HFFc6 (cell line): Measurements from ENCODE around the gene PIR. TPM values are rescaled to one million over a fixed set of nuclear protein-coding genes. Genes with fewer than 3 reads are reported as not detected.

Experiments used
- DNase-seq: peaks from one replicate; pipeline ENCODE4 v3.0.0-alpha.2; 2018
- H3K27ac Mint-ChIP-seq: 2 replicates; pipeline ENCODE4 v1.8.0; 2020; ENCODE audit warnings: mild to moderate bottlenecking, mixed read lengths
- H3K27me3 Mint-ChIP-seq: 2 replicates; pipeline ENCODE4 v1.8.0; 2021; ENCODE audit warnings: mild to moderate bottlenecking, moderate library complexity, mixed read lengths; ENCODE audit not compliant: insufficient read depth
- H3K36me3 Mint-ChIP-seq: 2 replicates; pipeline ENCODE4 v1.8.0; 2021; ENCODE audit warnings: low read depth, mixed read lengths
- H3K4me1 Mint-ChIP-seq: 2 replicates; pipeline ENCODE4 v1.8.0; 2020; ENCODE audit warnings: low read depth, mixed read lengths
- H3K4me3 Mint-ChIP-seq: 2 replicates; pipeline ENCODE4 v1.8.0; 2020; ENCODE audit warnings: mild to moderate bottlenecking, moderate library complexity, mixed read lengths
- H3K9me3 Mint-ChIP-seq: 2 replicates; pipeline ENCODE4 v1.8.0; 2020; ENCODE audit warnings: mild to moderate bottlenecking, mixed read lengths
- long read RNA-seq: library from polyadenylated mRNA; unstranded; transcript quantifications from one replicate; pipeline ENCODE4 v2.0.0, GENCODE V29; 2019
- total RNA-seq, 6 experiments: library from RNA; stranded (reverse); fragmentation: NEBNext Ultra II Directional; extraction: Animal tissue kit (Norgen Biotek cat#: 25700); gene quantifications; 2 replicates in 1 of 6; 3 replicates in 5 of 6; pipeline ENCODE4 v1.2.3, GENCODE V29; 2021
- TF ChIP-seq, protein P1 (sequence below): fragments of 200-600 bp; sonication (generic); IDR thresholded peaks from 2 replicates; pipeline ENCODE4 v1.5.0; 2021; ENCODE audit warnings: antibody characterized with exemption, mild to moderate bottlenecking

Gene PIR
- 1 to 10 TPM; 4.3 to 8.8 (median 6.7) TPM for total RNA-seq
- long read RNA-seq, transcript PIR-201 (10 exons, 1,282 nt) = major isoform, 16 of 18 reads
- long read RNA-seq, partial matches to known transcripts = 0 of 18 reads
- long read RNA-seq, other reads (novel, unspliced or antisense) = 1 of 18 reads

DNA sequence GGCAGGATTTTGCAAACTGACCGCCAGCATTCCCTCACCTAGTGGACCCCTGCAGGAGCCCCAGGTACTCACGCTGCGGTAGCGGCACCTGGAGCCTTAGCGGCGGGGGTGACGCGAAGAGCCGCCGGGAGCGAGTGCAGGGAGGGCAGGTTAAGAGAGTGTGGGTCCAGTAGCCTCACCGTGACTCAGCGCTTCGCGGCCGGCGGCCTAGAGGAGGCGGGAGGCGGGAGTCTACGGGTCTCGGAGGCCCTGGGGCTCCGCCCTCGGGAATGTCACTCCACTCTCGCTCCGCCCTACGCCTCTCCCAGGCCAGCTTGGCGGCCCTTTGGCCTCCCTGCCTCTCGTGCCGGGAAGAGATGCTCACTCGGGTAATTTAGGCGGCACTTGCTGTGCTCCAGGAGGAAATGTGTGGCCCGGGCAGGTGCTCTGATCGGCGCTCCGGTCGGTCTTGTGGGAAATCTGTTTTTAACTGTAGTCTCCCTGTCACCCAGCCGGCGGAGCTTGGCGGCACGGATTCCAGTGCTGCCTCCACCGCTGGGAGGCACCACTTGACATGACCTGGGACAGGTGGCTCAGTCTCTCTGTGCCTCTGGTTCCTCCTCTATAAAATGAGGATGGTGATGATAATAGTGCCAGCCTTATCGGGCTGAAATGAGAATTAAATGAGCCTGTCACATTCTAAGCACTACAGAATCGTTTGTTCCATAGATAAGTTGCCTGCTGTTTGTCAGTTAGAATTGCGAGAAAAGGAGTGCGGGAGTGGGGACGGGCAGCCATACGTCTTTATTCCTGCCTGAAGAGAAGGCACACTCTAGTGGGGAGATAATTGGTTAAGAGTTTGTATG, at the start of gene PIR:
Gene PIR (minus strand): TSS at position 216 of the 845 bp plus-strand sequence. CDS start 2,076 bp downstream, outside the sequence.
- peaks cover 22% of the 10 kb centered on the region for H3K4me1 Mint-ChIP-seq
- peak within 1 kb of the TSS; percentile 88 for H3K4me3 Mint-ChIP-seq
- TF ChIP-seq, protein P1, sequence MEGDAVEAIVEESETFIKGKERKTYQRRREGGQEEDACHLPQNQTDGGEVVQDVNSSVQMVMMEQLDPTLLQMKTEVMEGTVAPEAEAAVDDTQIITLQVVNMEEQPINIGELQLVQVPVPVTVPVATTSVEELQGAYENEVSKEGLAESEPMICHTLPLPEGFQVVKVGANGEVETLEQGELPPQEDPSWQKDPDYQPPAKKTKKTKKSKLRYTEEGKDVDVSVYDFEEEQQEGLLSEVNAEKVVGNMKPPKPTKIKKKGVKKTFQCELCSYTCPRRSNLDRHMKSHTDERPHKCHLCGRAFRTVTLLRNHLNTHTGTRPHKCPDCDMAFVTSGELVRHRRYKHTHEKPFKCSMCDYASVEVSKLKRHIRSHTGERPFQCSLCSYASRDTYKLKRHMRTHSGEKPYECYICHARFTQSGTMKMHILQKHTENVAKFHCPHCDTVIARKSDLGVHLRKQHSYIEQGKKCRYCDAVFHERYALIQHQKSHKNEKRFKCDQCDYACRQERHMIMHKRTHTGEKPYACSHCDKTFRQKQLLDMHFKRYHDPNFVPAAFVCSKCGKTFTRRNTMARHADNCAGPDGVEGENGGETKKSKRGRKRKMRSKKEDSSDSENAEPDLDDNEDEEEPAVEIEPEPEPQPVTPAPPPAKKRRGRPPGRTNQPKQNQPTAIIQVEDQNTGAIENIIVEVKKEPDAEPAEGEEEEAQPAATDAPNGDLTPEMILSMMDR = peak; percentile 62
- H3K27me3 Mint-ChIP-seq = no peaks in the 10 kb centered on the region
- peak within 1 kb of the TSS; percentile 83 for H3K27ac Mint-ChIP-seq
- H3K9me3 Mint-ChIP-seq = no peaks in the 10 kb centered on the region
- DNase-seq = peak; percentile 62
- no peaks in the 10 kb centered on the region; the same call in 1 of the 2 replicates for H3K36me3 Mint-ChIP-seq

- H3K27ac Mint-ChIP-seq = no peak overlapping the region
Observed at GRCh38 chrX:15530318-15530717, 37.2 kb upstream of the PIR start.

DNA sequence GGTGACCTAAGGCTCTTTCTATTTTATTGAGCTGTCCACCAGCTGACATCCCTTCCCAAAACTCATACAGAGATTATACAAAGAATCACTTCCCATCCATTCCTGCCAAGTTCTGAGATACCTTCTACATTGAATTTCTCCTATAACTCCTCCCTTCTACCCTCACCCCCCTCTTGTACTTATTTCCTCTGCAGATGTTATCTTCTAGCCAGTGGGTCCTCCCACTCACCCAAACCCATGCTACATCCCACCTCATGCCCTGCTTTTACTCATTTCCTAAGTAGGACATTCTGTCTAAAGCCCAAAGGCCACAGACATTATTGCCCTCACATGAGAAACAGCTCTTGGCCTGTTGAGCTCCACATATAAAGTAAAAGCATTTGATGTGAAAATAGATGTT, 36.0 kb upstream of the PIR start:
- Mint-ChIP-seq H3K27me3 (peaks cover 4% of the 10 kb centered on the region; the same call in 1 of the 2 replicates), H3K4me3 (no peak overlapping the region), H3K4me1 (no peaks in the 10 kb centered on the region), H3K36me3 (no peaks in the 10 kb centered on the region), H3K9me3 (no peaks in the 10 kb centered on the region), H3K27ac (no peak overlapping the region)
- TF ChIP-seq, protein P1 = no peak
- no peak for DNase-seq

More at GRCh38 chrX:15530318-15530717, 37.2 kb upstream of the PIR start:
- H3K4me1 Mint-ChIP-seq = no peaks in the 10 kb centered on the region
- no peak overlapping the region for H3K4me3 Mint-ChIP-seq
- no peak for DNase-seq
- TF ChIP-seq, protein P1 = no peak
- H3K36me3 Mint-ChIP-seq = no peaks in the 10 kb centered on the region
- H3K27me3 Mint-ChIP-seq = peaks cover 4% of the 10 kb centered on the region; the same call in 1 of the 2 replicates
- no peaks in the 10 kb centered on the region for H3K9me3 Mint-ChIP-seq

GRCh38 chrX:15525664-15526416, 32.7 kb upstream of the PIR start:
- Mint-ChIP-seq H3K36me3 (no peaks in the 10 kb centered on the region), H3K9me3 (no peaks in the 10 kb centered on the region), H3K4me3 (no peak overlapping the region), H3K4me1 (no peaks in the 10 kb centered on the region), H3K27me3 (peaks cover 10% of the 10 kb centered on the region), H3K27ac (no peak overlapping the region)
- TF ChIP-seq, protein P1 = no peak
- DNase-seq = no peak

GRCh38 chrX:15524417-15524816, 31.3 kb upstream of the PIR start:
- Mint-ChIP-seq H3K4me1 (no peaks in the 10 kb centered on the region), H3K27ac (no peak overlapping the region), H3K4me3 (no peak overlapping the region), H3K27me3 (peaks cover 10% of the 10 kb centered on the region), H3K36me3 (no peaks in the 10 kb centered on the region), H3K9me3 (no peaks in the 10 kb centered on the region)
- no peak for DNase-seq
- TF ChIP-seq, protein P1 = no peak
